Right renal cortex interstitium (tissue), 3 donors: ENCODE results near the gene PPP1CA. TPM values are rescaled to one million over a fixed set of nuclear protein-coding genes. Genes with fewer than 3 reads are reported as not detected.
A peak's percentile ranks its signal among the peaks of the same experiment; 100 is the strongest.
"Not testable (repeated sequence)": the region's sequence is repeated elsewhere in the genome, so short reads cannot be mapped to it uniquely, and the experiment has no call there.

Experiments
- DNase-seq, 3 donors: peaks; one replicate each; pipeline ENCODE4 v3.0.0-alpha.2; 2013; ENCODE audit warnings: low read depth in 3 of 3, low spot score in 2 of 3
- polyA plus RNA-seq, 3 donors: library from polyadenylated mRNA; unstranded; fragments of 120-200 nt; gene quantifications; one replicate each; pipeline ENCODE4 v1.2.1, GENCODE V29; 2013; ENCODE audit not compliant: insufficient read length in 3 of 3

PPP1CA gene
- polyA plus RNA-seq, 3 donors, result 132 to 171 (median 159) TPM

- no peak for DNase-seq
Observed at GRCh38 chr11:67435031-67435726, 33.5 kb upstream of the PPP1CA start.

GRCh38 chr11:67434395-67434881, 32.8 kb upstream of the PPP1CA start:
- no peak for DNase-seq

- no peak for DNase-seq
Observed at GRCh38 chr11:67433536-67434394, 32.1 kb upstream of the PPP1CA start.

DNA sequence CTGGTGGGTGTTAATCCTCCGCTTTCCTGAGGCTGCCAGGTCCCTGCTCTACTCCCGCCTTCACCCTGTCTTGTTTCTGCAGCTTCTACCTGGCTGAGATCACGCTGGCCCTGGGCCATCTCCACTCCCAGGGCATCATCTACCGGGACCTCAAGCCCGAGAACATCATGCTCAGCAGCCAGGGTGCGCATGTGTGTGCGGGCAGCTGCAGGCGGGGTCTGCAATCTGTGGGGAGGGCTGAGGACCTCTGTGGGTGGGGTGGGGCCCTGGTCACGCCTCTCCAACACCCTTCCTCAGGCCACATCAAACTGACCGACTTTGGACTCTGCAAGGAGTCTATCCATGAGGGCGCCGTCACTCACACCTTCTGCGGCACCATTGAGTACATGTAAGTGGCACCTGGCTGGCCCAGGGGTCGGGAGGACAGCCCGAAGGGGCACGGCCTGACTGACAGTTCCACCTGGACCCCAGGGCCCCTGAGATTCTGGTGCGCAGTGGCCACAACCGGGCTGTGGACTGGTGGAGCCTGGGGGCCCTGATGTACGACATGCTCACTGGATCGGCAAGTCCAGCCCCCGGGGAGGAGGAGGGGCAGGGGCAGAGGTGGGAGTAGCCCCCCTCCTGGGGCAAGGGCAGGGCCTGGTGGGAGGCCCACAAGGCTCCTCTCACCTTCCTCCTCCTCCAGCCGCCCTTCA, 31.1 kb upstream of the PPP1CA start:
- no peak for DNase-seq

DNA sequence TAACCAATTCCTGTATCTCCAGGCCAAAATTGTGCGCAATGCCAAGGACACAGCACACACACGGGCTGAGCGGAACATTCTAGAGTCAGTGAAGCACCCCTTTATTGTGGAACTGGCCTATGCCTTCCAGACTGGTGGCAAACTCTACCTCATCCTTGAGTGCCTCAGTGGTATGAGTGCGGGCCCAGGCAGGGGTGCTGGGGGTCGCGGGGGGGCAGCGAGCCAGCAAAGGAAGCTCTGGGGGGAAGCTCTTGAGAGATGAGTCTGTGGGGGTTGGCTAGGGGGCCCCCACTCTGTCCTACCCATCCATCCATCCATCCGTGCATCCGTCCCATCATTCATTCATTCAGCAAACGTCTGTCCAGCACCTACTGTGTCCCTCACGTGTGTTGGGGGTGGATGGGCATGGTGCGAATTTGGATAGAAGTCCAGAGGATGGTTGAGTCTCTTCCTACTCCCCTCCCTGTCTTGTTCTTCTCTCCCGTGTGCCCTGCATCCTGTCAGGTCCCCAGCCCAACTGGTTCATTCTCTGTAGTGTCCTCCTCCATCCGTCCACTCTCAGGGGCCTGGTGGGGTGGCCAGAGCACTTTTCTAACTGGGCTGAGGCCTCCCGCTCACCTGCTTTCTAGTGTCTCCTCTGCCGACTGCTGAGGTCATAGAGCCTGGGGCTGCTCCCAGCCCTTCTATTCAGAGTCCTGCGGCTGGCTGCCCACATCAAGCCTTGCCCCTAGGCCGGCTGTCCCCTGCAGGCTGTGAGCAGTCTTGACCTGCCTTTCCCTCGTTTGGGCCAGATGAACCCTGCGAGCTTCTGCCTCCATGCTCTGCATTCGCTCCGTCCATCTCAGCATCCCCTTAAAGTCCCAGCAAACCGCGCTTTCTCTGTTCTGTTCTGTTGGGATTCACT, 29.9 kb upstream of the PPP1CA start:
- DNase-seq, result no peak

DNA sequence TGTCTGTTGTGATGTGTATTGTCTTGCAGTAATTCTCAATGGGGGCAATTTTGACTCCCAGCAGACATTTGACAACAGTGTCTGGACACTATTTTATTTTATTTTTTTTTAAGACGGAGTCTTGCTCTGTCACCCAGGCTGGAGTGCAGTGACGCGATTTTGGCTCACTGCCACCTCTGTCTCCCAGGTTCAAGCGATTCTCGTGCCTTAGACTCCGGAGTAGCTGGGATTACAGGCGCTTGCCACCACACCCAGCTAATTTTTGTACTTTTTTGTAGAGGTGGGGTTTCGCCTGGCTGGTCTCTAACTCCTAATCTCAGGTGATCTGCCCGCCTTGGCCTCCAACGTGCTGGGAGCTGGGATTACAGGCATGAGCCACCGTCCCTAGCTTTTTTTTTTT, 28.1 kb upstream of the PPP1CA start:
- no peak for DNase-seq

DNA sequence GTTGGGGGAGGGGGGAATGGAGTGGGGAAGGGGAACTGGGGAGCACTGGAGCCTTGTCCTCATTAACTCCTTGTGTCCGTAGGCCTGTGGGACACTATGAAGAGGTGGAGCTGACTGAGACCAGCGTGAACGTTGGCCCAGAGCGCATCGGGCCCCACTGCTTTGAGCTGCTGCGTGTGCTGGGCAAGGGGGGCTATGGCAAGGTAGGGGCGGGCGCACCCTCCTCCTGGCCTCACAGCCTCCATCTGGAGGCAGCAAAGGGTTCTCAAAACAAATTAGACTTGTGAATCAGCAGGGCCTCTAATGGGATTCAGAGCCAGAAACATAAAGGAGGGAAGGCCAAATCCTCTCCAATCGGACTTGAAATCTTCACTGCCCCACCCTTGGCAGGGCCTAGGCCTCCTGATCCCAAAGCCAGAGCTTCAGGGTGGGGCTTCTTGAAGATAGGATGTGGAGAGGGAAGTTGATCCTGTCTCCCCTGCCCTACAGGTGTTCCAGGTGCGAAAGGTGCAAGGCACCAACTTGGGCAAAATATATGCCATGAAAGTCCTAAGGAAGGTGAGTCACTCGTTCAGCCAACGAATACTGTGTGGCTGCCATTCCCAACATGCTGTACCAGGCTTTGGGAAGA, 27.5 kb upstream of the PPP1CA start:
- no peak for DNase-seq

- peak; percentile 94 to 96 (median 95) for DNase-seq
Observed at GRCh38 chr11:67428052-67429001, 26.7 kb upstream of the PPP1CA start, which contains the start of gene RPS6KB2. TSS of gene RPS6KB2 (plus strand) at chr11:67428494. CDS start at chr11:67428546, 52 bp downstream.

GRCh38 chr11:67427364-67427859, 25.8 kb upstream of the PPP1CA start:
- not testable (repeated sequence) for DNase-seq

DNA sequence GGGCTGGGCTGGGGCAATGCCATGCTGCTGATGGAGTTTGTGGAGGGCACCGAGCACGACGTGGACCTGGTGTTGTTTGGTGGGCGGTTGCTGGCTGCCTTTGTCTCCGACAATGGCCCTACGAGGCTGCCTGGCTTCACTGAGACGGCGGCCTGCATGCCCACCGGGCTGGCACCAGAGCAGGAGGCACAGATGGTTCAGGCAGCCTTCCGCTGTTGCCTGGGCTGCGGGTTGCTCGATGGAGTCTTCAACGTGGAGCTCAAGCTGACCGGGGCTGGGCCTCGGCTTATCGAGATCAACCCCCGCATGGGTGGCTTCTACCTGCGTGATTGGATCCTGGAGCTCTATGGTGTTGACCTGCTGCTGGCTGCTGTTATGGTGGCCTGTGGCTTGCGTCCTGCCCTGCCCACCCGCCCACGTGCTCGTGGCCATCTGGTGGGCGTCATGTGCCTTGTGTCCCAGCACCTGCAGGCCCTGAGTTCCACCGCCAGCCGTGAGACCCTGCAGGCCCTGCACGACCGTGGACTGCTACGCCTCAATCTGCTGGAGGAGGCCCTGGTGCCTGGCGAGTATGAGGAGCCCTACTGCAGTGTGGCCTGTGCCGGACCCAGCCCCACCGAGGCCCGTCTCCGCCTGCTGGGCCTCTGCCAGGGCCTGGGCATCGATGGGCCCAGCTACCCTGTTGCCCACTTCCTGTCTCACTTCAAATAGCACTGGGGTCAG, 22.4 kb upstream of the PPP1CA start:
- no peak for DNase-seq

GRCh38 chr11:67423466-67423865, 21.8 kb upstream of the PPP1CA start:
- no peak for DNase-seq

- DNase-seq, result no peak
Observed at GRCh38 chr11:67422891-67423290, 21.2 kb upstream of the PPP1CA start.

GRCh38 chr11:67421430-67422031, 19.9 kb upstream of the PPP1CA start:
- no peak for DNase-seq

GRCh38 chr11:67420646-67421429, 19.2 kb upstream of the PPP1CA start:
- peak; percentile 66 to 88 (median 87) for DNase-seq

DNA sequence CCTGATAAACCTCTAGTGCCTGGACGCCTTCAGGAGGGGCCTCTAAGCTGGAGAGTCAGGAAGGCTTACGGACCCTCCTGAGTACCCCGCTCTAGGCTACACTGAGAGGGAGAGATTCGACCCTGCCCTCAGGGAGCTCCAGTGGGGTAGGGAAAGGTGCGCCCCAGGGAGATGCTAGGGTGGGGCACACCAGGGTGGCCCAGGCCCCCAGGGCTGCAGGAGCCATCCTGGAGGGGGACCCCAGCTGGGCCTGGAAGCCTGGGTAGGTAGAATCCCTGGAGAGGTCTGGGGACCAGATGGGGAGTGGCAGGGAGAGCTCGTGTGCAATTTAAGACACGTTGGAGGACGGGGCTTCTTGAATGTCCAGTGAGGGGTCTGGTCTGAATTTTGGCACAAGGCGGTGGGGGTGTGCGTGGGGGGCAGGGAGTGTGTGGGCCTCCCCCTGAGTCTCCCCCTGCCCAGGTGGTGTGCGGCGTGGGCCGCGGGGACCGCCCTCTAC, 18.5 kb upstream of the PPP1CA start:
- no peak for DNase-seq

DNA sequence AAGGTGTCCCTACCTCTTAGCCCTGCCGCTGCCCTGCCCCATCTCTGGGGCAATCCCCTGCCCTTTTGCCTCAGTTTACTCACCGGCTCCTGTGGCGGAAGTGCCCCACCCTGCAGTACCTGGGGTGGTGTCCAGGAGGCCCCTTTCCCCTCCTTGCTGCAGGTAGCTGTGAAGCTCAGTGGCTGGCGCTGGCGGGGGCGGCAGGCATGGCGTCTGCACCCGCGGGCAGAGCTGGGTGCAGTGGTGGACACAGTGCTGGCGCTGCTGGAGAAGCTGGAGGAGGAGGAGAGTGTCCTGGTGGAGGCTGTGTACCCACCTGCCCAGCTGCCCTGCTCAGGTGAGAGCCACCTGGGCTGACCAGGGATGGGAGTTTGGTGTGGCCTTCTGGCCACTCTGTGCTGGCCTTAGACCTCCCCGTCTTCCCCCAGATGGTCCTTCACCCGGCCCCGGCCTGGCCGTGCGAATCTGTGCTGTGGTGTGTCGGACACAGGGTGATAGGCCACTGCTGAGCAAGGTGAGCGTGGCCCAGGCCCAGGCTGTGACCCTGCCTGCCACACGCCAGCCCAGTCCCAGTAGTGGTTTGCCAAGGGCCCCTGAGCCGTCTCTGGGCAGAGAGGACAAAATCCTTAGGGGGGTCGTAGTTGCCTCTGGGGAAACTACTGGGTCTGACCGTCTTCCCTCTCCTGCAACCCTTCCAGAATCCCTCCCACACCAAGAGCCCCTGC, 17.8 kb upstream of the PPP1CA start:
- DNase-seq, result no peak
